Neural cell (in vitro differentiated cells): ENCODE data around the gene B3GALT6. TPM values are rescaled to one million over a fixed set of nuclear protein-coding genes. Genes with fewer than 3 reads are reported as not detected.

Experiments used
- H2AFZ ChIP-seq: fragments of 200-600, 300-800 bp; sonication (generic), shearing (Covaris generic); 2 replicates; pipeline ENCODE4 v1.6.0; 2014; ENCODE audit warnings: low read depth, mild to moderate bottlenecking, antibody characterized with exemption, low read length, moderate library complexity
- H3F3A ChIP-seq: fragments of 200-600 bp; shearing (Covaris generic); 2 replicates; pipeline ENCODE4 v1.6.1; 2016; ENCODE audit warnings: mild to moderate bottlenecking, moderate library complexity, mixed read lengths, antibody characterized with exemption, low read length; ENCODE audit not compliant: insufficient read depth, poor library complexity, severe bottlenecking
- H3K27ac ChIP-seq: fragments of 200-600, 300-800 bp; sonication (generic), shearing (Covaris generic); 2 replicates; pipeline ENCODE4 v1.5.1; 2014; ENCODE audit warnings: mild to moderate bottlenecking, low read length, moderate library complexity
- H3K27me3 ChIP-seq: fragments of 300-800, 200-600 bp; sonication (generic), shearing (Covaris generic); 2 replicates; pipeline ENCODE4 v1.6.0; 2014; ENCODE audit warnings: mild to moderate bottlenecking, low read depth, low read length, moderate library complexity; ENCODE audit not compliant: insufficient read depth
- H3K36me3 ChIP-seq: fragments of 300-800, 200-600 bp; sonication (generic), shearing (Covaris generic); 2 replicates; pipeline ENCODE4 v1.5.1; 2014; ENCODE audit warnings: mild to moderate bottlenecking, antibody characterized with exemption, low read length, moderate library complexity; ENCODE audit not compliant: insufficient read depth
- H3K4me2 ChIP-seq: fragments of 300-800, 200-600 bp; sonication (generic), shearing (Covaris generic); 2 replicates; pipeline ENCODE4 v1.6.0; 2014; ENCODE audit warnings: mild to moderate bottlenecking, low read length
- H3K4me3 ChIP-seq: fragments of 300-800, 200-600 bp; sonication (generic), shearing (Covaris generic); 2 replicates; pipeline ENCODE4 v1.5.1; 2014; ENCODE audit warnings: mild to moderate bottlenecking, low read length, moderate library complexity
- H3K79me2 ChIP-seq: fragments of 200-600 bp; shearing (Covaris generic); replicated peaks from 2 replicates; pipeline ENCODE4 v1.6.0; 2014; ENCODE audit warnings: mild to moderate bottlenecking, low read length, moderate library complexity; ENCODE audit not compliant: insufficient read depth
- H3K9ac ChIP-seq: fragments of 300-800, 200-600 bp; sonication (generic), shearing (Covaris generic); 2 replicates; pipeline ENCODE4 v1.6.1; 2016; ENCODE audit warnings: mild to moderate bottlenecking, low read length, mixed read lengths
- H3K9me2 ChIP-seq: fragments of 200-600 bp; shearing (Covaris generic); 2 replicates; pipeline ENCODE4 v1.6.1; 2016; ENCODE audit warnings: mild to moderate bottlenecking, low read length, mixed read lengths; ENCODE audit not compliant: insufficient read depth
- H3K9me3 ChIP-seq: fragments of 200-600, 300-800 bp; sonication (generic), shearing (Covaris generic); 2 replicates; pipeline ENCODE4 v1.6.1; 2016; ENCODE audit warnings: mild to moderate bottlenecking, mixed run types, low read length, moderate library complexity, mixed read lengths
- H4K20me1 ChIP-seq: fragments of 200-600 bp; shearing (Covaris generic); 2 replicates; pipeline ENCODE4 v1.6.1; 2016; ENCODE audit warnings: mild to moderate bottlenecking, mixed run types; ENCODE audit not compliant: insufficient read depth
- EP300 ChIP-seq: fragments of 450-650 bp; conservative IDR thresholded peaks from 2 replicates; pipeline ENCODE4 v1.6.1; 2014; ENCODE audit warnings: antibody characterized with exemption, mild to moderate bottlenecking, moderate library complexity; ENCODE audit not compliant: poor library complexity, severe bottlenecking
- EZH2 ChIP-seq: fragments of 200-600, 300-800 bp; shearing (Covaris generic), sonication (generic); IDR thresholded peaks from 2 replicates; pipeline ENCODE4 v1.6.1; 2014; ENCODE audit warnings: antibody characterized with exemption, low read length, borderline replicate concordance, mild to moderate bottlenecking; ENCODE audit not compliant: insufficient read depth, poor library complexity, severe bottlenecking
- MXI1 ChIP-seq: fragments of 450-650 bp; conservative IDR thresholded peaks from 2 replicates; pipeline ENCODE4 v1.6.1; 2014; ENCODE audit warnings: antibody characterized with exemption, mild to moderate bottlenecking; ENCODE audit not compliant: poor library complexity, severe bottlenecking
- POLR2AphosphoS5 ChIP-seq: IDR thresholded peaks from 2 replicates; pipeline ENCODE4 v1.6.1; 2012
- RAD21 ChIP-seq: fragments of 450-650 bp; conservative IDR thresholded peaks from 2 replicates; pipeline ENCODE4 v1.6.1; 2014; ENCODE audit warnings: antibody characterized with exemption, mild to moderate bottlenecking, moderate library complexity
- SMC3 ChIP-seq: fragments of 450-650 bp; conservative IDR thresholded peaks from 2 replicates; pipeline ENCODE4 v1.6.1; 2014; ENCODE audit warnings: antibody characterized with exemption, mild to moderate bottlenecking, moderate library complexity; ENCODE audit not compliant: poor library complexity
- TAF1 ChIP-seq: IDR thresholded peaks from 2 replicates; pipeline ENCODE4 v1.6.1; 2012; ENCODE audit warnings: low read depth
- polyA plus RNA-seq: library from polyadenylated mRNA; depleted of rRNA; stranded (reverse); fragments of >200 nt; gene quantifications from 2 replicates; pipeline ENCODE4 v1.2.3, GENCODE V29; 2014
- TF ChIP-seq, protein P1 (sequence below): fragments of 450-650 bp; IDR thresholded peaks from 2 replicates; pipeline ENCODE4 v1.5.1; 2014; ENCODE audit warnings: antibody characterized with exemption, mild to moderate bottlenecking, moderate library complexity; ENCODE audit not compliant: poor library complexity, severe bottlenecking
- TF ChIP-seq, protein P2 (sequence below): IDR thresholded peaks from 2 replicates; pipeline ENCODE4 v1.6.1; 2012; ENCODE audit warnings: borderline replicate concordance

B3GALT6 gene
- polyA plus RNA-seq, 1 donor from 2014 or later, result 46.5 TPM

DNA sequence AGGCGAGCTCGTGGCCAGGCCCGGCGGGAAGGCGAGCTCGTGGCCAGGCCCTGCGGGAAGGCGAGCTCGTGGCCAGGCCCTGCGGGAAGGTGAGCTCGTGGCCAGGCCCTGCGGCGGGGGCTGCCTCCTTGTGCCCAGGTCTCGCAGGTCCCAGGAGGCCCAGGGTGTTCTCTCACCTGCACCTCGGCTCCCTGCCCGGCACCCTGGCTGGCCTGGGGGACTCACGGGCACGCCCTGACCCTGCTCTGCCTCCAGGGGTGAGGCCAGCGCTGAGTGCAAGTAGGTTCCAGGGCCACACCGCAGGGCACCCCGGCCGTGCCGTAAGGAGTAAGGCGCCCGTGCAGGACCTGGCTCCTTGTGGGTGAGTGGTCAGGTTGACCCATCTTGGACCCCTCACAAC lies 4.7 kb upstream of the B3GALT6 start:
- Histone ChIP-seq H3K9me3 (no peaks in the 10 kb centered on the region), H3K36me3 (no peaks in the 10 kb centered on the region), H3K4me2 (no peak overlapping the region), H3K4me3 (no peak overlapping the region), H3K9me2 (no peaks in the 10 kb centered on the region), H3K9ac (no peak overlapping the region), H3K27me3 (no peaks in the 10 kb centered on the region), H3K27ac (no peak overlapping the region), H3F3A (no peaks in the 10 kb centered on the region), H3K79me2 (peaks cover 21% of the 10 kb centered on the region), H4K20me1 (no peaks in the 10 kb centered on the region), H2AFZ (no peak overlapping the region)
- TF ChIP-seq TAF1 (no peak), EP300 (no peak), RAD21 (no peak), MXI1 (no peak), EZH2 (no peak), SMC3 (no peak), POLR2AphosphoS5 (no peak)
- TF ChIP-seq, protein P1, sequence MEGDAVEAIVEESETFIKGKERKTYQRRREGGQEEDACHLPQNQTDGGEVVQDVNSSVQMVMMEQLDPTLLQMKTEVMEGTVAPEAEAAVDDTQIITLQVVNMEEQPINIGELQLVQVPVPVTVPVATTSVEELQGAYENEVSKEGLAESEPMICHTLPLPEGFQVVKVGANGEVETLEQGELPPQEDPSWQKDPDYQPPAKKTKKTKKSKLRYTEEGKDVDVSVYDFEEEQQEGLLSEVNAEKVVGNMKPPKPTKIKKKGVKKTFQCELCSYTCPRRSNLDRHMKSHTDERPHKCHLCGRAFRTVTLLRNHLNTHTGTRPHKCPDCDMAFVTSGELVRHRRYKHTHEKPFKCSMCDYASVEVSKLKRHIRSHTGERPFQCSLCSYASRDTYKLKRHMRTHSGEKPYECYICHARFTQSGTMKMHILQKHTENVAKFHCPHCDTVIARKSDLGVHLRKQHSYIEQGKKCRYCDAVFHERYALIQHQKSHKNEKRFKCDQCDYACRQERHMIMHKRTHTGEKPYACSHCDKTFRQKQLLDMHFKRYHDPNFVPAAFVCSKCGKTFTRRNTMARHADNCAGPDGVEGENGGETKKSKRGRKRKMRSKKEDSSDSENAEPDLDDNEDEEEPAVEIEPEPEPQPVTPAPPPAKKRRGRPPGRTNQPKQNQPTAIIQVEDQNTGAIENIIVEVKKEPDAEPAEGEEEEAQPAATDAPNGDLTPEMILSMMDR, result no peak
- TF ChIP-seq, protein P2, sequence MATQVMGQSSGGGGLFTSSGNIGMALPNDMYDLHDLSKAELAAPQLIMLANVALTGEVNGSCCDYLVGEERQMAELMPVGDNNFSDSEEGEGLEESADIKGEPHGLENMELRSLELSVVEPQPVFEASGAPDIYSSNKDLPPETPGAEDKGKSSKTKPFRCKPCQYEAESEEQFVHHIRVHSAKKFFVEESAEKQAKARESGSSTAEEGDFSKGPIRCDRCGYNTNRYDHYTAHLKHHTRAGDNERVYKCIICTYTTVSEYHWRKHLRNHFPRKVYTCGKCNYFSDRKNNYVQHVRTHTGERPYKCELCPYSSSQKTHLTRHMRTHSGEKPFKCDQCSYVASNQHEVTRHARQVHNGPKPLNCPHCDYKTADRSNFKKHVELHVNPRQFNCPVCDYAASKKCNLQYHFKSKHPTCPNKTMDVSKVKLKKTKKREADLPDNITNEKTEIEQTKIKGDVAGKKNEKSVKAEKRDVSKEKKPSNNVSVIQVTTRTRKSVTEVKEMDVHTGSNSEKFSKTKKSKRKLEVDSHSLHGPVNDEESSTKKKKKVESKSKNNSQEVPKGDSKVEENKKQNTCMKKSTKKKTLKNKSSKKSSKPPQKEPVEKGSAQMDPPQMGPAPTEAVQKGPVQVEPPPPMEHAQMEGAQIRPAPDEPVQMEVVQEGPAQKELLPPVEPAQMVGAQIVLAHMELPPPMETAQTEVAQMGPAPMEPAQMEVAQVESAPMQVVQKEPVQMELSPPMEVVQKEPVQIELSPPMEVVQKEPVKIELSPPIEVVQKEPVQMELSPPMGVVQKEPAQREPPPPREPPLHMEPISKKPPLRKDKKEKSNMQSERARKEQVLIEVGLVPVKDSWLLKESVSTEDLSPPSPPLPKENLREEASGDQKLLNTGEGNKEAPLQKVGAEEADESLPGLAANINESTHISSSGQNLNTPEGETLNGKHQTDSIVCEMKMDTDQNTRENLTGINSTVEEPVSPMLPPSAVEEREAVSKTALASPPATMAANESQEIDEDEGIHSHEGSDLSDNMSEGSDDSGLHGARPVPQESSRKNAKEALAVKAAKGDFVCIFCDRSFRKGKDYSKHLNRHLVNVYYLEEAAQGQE, result no peak

DNA sequence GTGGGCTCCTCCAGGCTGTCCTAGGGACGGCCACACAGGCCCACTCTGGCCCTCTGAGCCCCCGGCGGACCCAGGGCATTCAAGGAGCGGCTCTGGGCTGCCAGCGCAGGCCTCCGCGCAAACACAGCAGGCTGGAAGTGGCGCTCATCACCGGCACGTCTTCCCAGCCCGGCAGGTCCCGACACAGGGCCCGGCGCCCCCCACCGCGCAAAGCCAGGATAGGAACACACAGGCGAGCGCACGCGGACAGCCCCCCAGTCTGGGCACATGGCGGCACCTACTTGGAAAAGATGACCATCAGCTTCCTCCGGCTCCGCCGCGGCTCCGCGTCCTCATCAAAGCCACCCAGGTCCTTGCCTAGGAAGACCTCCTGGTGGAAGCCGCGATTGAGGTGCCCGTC lies 3.9 kb upstream of the B3GALT6 start:
- TF ChIP-seq EZH2, result no peak
- no peak for TF ChIP-seq POLR2AphosphoS5
- TF ChIP-seq, protein P1, result no peak
- TF ChIP-seq RAD21, result no peak
- TF ChIP-seq MXI1, result no peak
- TF ChIP-seq TAF1, result no peak
- TF ChIP-seq, protein P2, result no peak
- no peak for TF ChIP-seq EP300
- TF ChIP-seq SMC3, result no peak
- Histone ChIP-seq H3K36me3 (no peaks in the 10 kb centered on the region), H3K27ac (no peak overlapping the region), H3K9ac (no peak overlapping the region), H3K9me2 (no peaks in the 10 kb centered on the region), H4K20me1 (no peaks in the 10 kb centered on the region), H3K9me3 (no peaks in the 10 kb centered on the region), H3K4me3 (no peak overlapping the region), H3K4me2 (no peak overlapping the region), H3F3A (no peaks in the 10 kb centered on the region), H3K79me2 (peaks cover 24% of the 10 kb centered on the region), H2AFZ (no peak overlapping the region), H3K27me3 (no peaks in the 10 kb centered on the region)
